CMK (cell line): ENCODE measurements around the gene COA3.

Experiments
- DNase-seq: peaks from one replicate; pipeline ENCODE4 v3.0.0-alpha.2; 2010; ENCODE audit warnings: low read depth

The COA3 gene

DNA sequence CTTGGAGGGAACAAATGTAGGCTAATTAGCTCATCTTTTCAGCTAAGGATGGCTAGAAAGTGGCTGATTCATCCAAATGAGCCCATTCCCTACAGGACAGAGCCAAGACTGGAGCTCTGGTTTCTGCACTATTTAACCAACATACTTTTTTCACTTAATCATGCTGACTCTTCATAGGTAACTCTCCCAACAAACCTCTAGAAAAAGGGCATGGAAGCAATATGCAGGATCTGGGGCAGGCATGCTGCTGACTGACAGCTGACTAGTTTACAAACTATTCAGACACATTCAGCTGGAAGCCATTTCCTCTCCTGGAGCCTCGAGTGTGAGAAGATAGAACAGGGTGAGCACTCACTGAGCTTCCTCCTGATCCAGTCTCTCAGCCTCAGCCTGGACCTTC is 19.4 kb upstream of the COA3 start:
- DNase-seq, result no peak

DNA sequence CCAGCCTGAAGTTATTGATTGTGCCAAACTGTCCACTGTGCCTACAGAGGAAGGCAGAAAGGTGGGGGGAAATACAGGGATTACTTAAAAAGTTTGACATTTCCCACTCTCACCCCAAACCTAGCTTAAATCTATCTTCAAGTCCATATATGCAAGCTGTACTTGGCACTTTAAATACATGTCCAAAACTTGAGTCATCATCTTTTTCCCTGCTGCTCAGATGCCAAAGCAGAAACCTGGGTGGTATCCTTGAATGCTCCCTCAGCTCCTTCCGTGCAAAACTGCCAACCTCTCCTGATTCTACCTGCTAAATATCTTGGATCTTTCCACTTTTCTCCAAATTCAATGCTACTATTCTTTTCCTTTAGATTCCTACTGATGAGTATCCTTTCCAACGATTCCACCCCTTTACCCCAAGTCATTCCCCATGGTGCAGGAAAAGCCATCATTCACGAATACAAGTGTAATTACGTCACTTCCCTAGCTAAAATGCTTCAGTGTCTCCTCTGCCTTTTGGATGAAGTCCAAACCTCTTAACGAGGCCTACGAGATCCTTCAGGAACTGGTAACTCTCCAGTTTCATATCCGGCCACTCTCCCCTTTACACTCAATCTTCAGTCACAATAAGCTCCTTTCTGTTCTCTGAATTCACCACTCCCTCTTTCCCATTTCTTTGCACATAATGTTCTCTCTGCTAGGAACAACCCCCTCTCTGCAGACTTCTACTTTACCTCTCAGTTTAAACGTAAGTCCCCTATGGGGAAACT is 16.3 kb upstream of the COA3 start:
- no peak for DNase-seq

DNA sequence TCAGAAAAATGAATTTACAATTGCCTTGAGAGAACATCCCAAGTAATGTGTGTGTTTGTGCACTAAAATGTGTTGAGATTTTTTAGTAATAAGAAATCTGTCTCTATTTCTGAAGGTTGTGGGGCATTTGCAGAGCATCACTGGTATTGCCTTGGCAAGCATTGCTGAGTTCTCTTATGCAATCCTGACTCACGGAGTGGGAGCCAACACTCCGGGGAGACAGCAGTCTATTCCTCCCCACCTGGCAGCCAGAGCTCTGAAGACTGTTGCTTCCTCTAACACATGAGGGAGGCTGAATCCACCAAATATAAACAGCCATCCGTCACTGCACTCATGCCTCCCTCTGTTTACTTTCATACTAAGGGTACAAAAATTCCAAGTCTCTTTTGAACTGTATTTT is 10.7 kb upstream of the COA3 start:
- no peak for DNase-seq

DNA sequence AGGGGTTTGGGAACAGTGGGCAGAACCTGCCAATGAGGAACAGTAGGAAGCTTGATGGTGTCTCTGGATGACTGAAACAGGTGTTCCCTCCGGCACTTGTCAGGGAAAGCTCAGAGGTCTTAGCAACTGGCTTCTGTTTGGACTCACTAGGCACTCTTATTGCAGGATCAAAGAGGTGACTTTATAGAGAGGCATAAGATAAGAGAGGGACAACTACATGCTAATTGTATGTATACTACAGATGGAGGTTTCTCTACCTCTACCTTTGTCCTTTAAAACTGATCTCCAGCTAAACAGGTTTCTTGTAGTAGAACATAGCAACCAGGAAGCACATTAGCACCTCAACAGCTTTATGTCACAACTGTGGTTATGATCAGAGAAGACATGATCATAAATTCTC is 7.7 kb upstream of the COA3 start:
- no peak for DNase-seq

DNA sequence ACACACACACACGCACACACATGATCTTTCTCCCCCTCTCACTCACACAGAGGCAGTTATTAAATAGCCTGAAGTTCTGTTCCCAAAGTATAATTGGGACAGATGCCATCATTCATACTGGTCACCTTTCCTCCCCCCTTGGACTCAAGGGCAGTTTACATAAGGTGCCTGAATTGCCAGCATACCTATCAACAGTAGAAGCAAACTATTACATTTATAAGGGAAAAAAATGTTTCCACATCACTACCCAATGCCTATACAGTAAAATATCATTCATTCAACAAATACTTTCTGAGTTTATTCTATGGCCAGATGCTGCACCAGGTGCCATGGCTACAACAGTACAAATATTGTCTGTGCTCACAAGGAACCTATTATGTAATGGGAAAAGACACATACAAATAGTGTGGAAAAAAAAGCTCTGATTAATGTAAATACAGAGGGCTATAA is 6.4 kb upstream of the COA3 start:
- no peak for DNase-seq

DNA sequence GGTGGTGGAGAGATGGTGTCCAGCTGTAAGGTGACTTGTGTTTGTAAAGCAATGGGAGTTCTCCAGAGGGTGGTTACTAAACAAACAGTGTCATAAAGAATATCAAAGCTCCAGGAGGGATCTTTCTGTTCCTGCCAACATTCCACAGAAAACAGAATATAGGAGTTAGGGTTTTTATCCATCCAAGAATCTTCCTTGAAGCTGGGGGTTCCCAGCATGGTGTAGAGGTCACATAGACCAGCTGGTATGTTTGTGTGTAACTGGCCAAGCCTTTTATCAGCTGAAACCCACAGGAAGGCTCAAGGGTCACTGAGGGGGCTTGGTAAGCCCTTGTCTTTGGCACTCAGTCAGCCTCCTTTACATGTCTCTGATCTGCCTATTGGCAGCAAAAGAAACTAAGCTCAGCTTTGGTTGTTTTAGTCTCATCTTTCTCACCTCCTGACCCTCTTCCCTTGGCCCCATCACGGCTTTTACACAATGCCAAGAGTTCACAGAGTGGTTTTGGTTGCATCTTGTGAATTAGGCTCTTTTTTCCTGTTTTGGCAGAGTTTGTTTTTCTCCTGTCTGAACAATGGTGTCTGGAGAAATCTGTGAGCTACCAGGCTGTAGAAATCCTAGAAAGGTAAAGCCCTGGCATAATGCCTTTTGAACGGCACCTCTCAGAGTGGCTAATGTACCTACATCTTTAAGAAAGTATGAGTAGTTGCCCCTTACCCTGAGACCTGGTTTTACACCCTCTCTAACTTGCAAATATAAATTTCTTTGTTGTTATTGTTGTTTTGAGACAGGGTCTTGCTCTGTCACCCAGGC is 4.8 kb upstream of the COA3 start:
- no peak for DNase-seq

DNA sequence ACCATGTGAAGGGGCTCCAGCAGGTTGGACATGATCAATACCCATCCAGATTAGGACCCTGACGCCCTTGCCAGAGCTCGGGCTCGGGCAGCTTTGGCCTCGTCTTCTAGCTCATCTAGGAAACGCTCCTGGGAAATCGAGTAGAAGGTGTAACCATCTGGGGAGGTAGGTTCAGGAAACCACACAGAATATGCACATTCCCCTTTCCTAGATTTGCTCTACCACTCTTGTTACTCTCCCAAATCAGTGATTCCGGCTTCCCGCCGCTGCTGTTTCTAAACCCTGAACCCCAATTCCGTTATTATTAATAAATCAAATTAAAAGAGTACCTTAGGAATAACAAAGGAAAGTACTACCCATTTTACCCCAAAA is 507 bp downstream of the COA3 start:
- DNase-seq, result no peak

DNA sequence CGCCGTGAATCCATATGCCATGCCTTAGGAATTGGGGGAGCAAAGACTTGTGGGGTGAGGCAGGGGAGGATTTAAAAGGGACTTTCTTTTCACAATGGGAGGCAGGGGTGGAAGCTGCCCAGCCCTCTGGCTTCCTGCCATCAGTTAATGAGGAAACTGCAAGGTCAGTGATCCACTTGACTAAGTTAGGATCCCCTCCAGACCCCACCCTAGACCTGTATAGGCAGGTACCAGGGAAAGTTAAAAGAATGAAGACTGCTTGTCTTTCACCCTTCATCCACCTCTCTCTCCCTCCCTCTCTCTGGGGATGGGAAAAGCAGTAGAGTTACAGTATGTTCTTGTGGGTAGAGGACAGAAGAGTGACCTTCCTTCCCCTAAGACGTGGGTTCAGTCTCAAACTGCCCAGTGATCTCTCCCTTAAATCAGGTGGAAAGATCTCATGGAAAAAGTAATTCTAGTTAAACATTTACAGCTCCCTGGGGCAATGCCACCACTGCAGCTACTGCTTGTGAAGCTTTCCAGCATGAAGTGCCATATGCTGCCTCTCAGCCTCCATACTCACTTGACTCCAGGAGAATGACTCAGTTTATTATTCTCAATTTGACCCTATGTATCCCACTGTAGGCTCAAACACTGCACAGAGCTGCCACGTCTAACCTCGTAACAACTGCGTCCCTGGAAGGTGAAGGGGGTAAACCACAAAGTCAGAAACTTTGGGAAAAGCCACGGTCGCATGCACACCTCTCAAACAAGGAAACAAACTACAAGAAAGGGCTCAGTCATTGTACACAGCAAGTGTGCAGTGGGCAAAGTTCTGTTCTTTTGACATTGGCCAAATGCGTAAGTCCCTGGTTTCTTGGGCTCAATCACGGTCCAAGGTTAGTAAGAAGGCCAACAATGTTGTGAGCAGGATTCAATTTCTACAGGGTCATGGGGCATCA is 1.2 kb downstream of the COA3 start:
- no peak for DNase-seq

DNA sequence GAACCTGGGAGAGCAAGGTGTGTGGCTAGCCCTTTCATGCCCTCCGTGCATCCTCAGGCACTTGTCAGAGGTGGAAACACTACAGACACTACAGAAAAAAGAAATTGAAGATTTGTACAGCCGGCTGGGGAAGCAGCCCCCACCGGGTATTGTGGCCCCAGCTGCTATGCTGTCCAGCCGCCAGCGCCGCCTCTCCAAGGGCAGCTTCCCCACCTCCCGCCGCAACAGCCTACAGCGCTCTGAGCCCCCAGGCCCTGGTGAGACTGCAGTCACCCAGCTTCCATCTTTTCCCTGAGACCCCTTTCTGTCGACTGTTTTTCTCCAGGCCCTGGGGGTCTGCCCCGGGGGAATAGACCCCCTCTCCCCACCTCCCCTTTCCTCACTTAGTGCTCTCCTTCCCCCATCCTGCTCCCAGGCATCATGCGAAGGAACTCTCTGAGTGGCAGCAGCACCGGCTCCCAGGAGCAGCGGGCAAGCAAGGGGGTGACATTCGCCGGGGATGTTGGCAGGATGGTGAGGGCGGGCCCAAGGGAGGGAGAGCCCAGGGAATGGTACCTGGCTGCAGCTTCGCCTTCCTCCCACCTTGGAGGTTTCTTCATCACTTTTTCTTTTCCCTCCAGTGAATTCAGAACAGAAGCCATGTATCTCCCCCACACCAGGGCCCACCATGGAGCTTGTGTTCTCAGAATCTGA is 2.3 kb downstream of the COA3 start:
- no peak for DNase-seq

DNA sequence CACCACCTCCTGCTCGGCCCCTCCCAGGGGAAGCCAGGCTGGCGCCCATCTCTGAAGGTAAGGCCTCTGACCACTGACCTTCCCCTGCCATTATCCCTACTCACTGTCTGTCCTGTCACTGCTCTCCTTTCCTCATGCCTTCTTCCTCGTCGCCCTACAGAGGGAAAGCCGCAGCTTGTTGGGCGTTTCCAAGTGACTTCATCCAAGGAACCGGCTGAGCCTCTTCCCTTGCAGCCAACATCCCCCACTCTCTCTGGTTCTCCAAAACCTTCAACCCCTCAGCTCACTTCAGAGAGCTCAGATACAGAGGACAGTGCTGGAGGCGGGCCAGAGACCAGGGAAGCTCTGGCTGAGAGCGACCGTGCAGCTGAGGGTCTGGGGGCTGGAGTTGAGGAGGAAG is 3.0 kb downstream of the COA3 start:
- no peak for DNase-seq

DNA sequence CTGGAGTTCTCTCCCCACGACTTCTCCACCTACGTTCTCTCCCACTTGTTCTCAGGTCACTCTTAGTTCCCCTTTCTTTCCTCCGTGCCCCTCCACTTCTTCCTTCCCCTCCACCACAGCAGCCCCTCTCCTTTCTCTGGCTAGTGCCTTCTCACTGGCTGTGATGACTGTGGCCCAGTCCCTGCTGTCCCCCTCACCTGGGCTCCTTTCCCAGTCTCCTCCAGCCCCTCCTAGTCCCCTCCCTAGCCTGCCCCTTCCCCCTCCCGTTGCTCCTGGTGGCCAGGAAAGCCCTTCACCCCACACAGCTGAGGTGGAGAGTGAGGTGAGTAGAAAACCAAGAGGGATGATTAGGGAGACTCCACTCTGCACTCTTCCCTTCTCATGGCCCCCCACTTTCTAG is 3.4 kb downstream of the COA3 start:
- no peak for DNase-seq

DNA sequence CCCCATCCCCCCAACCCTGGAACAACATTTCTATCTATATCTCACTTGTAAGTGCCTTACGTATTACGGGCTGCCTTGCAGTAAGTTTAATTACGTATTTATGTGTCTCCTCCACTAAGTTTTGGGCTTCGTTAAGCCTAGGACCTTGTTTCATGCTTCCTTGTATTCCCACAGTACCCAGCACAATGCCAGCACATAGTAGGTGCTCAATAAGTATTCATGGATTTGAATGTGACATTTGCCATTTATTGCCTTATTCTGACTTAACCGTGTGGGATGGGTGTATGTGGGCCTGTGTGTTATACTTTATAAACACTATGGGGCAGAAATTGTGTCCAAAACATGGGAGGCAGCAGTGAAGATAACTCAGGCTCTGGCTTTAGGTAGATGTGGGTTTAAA is 6.0 kb downstream of the COA3 start:
- DNase-seq, result no peak

DNA sequence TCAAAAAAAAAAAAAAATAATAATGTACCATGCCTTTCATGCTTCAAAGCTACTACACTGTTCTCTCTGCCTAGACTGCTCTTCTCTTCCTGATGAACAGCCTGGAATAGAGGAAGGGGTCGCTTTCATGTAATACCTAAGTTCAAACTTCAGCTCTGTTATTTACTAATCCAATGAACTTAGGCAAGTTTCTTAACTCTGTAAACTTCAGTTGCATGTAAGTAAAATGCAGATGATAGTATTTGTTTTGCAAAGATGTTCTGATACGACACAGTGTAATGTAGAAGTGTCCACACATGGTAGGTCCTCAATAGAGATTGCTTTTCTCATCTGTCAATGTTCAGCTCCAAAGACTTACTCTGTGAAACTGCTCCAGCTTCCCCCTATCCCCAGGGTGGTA is 6.6 kb downstream of the COA3 start:
- no peak for DNase-seq

DNA sequence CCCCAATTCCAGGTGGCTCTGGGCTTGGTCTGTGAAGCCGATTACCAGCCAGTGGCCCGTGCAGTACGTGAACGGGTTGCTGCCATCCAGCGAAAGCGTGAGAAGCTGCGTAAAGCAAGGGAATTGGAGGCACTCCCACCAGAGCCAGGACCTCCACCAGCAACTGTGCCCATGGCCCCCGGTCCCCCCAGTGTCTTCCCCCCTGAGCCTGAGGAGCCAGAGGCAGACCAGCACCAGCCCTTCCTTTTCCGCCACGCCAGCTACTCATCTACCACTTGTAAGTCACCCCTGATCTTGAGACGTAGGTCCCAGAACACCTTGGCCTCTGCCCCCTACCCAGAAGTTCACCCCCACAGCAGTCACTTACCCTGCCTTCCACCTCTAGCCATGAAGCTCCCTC is 11.2 kb downstream of the COA3 start:
- DNase-seq, result no peak

DNA sequence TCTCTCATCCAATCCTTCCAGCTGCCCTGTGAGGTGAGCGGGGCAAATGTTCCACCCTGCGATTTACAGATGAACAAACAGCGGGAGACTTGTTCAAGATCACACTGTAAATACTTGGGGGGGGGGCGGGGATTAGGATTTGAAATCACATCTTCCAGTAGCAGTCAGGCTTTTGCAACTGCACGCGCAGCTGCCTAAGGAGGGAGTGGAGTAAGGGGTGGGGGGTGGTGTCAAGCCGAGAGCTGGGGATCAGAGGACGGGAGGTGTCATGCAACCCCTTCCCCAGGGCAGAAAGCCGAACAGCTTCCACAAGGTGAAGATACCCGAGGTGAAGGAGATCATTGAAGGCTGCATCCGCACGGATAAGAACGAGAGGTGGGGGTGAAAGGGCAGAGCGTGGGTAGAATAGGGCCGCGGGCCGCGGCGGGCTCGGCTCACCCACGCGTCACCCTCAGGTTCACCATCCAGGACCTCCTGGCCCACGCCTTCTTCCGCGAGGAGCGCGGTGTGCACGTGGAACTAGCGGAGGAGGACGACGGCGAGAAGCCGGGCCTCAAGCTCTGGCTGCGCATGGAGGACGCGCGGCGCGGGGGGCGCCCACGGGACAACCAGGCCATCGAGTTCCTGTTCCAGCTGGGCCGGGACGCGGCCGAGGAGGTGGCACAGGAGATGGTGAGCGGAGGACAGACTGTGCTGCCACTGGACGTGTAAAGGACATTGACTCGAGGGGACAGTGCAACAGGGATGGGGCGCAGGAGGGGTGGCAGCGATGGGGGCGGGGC is 13.5 kb downstream of the COA3 start:
- DNase-seq, result no peak

DNA sequence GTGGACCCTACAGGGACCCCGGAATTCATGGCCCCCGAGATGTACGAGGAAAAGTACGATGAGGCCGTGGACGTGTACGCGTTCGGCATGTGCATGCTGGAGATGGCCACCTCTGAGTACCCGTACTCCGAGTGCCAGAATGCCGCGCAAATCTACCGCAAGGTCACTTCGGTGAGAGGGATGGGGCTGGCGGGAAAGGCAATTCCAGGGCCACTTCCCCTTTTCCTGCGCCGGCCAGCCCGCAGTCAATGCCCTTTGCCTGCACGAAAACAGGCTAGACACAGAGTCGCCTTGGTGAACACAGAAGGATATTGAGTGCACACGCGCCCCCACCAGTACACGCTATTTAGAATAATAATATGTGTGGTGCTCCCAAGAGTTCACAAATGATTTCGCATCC is 14.1 kb downstream of the COA3 start:
- DNase-seq, result no peak

DNA sequence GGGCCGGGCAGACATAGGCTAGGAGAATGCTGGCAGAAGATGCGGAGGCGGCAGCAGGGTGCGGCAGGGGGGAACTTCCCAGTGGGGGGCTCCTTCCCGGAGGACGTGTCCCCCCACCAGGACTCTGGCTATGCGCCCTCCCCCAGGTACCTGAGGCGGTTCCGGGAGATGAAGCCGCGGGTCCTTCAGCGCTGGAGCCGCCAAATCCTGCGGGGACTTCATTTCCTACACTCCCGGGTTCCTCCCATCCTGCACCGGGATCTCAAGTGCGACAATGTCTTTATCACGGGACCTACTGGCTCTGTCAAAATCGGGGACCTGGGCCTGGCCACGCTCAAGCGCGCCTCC is 14.7 kb downstream of the COA3 start:
- DNase-seq, result no peak

DNA sequence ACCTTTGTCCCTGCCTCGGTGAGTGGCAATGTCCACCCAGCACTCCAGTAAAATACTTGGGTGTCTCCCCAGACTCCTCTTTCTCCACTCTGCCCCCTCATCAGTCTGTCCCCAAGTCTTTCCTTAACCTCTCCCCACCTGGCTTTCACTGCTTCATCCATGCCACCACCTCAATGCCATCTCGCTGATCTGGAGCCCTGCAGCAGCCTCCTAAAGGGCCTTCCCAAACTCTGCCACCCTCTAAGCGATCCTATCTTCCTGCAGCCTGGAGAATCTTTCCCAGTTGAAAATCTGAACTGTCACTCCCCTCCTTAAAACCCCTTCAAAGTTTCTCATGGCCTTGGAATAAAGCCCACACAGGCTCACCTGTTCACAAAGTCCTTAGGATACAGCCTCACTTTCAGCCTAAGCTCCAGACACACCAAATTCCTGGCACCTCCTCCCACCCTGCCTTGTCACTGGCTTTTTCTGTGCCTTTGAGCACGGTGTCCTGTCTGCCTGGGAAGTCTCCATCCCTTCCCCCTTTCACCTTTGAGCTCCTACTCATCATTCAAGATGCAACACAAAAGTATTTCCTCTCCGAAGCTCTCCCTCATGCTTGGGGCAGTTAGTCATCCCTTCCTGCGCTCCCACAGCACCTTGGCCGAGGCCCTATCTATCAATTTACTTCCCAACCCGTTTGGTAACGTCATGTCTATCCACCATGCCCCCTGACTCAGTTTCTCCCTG is 15.3 kb downstream of the COA3 start:
- no peak for DNase-seq

DNA sequence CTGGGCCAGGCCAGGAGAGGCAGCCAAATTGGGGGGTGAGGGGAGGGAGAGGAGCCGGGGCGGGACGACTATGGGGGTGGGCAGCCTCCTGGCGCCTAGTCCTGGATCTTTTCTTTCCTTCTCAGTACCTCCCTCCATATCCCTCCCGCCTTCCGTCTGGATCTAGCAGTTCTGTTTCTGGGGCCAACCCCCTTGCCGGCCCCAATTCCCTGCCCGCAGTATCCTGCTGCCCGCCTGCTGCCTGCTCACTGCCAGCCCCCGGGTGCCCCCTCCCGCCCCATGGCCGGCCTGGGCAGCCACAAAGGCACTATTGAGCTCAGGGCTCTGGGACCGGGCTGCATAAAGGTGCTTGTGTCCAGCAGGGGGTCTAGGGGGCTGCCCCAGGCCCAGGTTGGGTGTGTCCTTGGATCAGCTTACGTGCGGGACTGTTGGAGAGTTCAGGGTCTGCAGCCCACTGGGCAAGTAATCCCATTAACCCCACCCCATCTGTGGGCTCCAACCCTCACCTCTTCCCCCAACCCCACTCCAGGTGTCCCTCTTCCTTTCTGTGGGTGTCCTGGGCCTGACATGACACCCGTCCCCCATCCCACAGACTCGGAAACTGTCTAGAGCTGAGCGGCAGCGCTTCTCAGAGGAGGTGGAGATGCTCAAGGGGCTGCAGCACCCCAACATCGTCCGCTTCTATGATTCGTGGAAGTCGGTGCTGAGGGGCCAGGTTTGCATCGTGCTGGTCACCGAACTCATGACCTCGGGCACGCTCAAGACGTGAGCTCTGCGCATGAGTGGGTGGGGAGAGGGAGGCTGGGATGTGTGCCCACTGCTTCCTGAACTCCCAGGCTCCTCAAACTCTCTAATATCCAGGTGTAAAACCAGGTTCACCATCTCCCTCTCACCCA is 16.1 kb downstream of the COA3 start:
- no peak for DNase-seq
